ENCODE results near the gene GRK7. TPM values are rescaled to one million over a fixed set of nuclear protein-coding genes. Genes with fewer than 3 reads are reported as not detected.

The GRK7 gene
- total and polyA plus RNA-seq, 9 of the 15 experiments (the other 6 are each of a cell fraction or from before 2014, with no cell fraction given): 0.01 to 0.08 (median 0.04) TPM; not detected in 3

- TF ChIP-seq, protein P1, sequence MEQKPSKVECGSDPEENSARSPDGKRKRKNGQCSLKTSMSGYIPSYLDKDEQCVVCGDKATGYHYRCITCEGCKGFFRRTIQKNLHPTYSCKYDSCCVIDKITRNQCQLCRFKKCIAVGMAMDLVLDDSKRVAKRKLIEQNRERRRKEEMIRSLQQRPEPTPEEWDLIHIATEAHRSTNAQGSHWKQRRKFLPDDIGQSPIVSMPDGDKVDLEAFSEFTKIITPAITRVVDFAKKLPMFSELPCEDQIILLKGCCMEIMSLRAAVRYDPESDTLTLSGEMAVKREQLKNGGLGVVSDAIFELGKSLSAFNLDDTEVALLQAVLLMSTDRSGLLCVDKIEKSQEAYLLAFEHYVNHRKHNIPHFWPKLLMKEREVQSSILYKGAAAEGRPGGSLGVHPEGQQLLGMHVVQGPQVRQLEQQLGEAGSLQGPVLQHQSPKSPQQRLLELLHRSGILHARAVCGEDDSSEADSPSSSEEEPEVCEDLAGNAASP (IDR thresholded peaks at IDR 0.05): no peak
- TF ChIP-seq SRSF1 (IDR thresholded peaks at IDR 0.05; ENCODE audit: low read depth, low read length) (no peak), GATAD2B (IDR thresholded peaks at IDR 0.05; ENCODE audit: borderline replicate concordance) (peak; percentile 46; the same call in 1 of the 2 replicates), NR1H2 (CRISPR knock-in tag; IDR thresholded peaks at IDR 0.05) (0 out of 2 replicates have a peak, but pooled peaks have one; percentile 16), RNF2 (IDR thresholded peaks at IDR 0.05) (0 out of 2 replicates have a peak, but pooled peaks have one; percentile 19), NCOA6 (IDR thresholded peaks at IDR 0.05) (peak; percentile 46; the same call in 1 of the 2 replicates), SP1 (CRISPR knock-in tag; IDR thresholded peaks at IDR 0.05) (peak; percentile 95), CREB3 (tag; conservative IDR thresholded peaks at IDR 0.05; ENCODE audit: low read depth) (0 out of 2 replicates have a peak, but pooled peaks have one; percentile 18), ZBTB9 (CRISPR knock-in tag; IDR thresholded peaks at IDR 0.05) (peak; percentile 64; the same call in 1 of the 2 replicates), ATF7 (IDR thresholded peaks at IDR 0.05) (peak; percentile 99), MBD2 (IDR thresholded peaks at IDR 0.05; ENCODE audit: borderline replicate concordance, low read depth) (peak; percentile 34; the same call in 1 of the 2 replicates), CGGBP1 (CRISPR knock-in tag; IDR thresholded peaks at IDR 0.05) (0 out of 2 replicates have a peak, but pooled peaks have one; percentile 9), RBFOX2 (IDR thresholded peaks at IDR 0.05; ENCODE audit: low read depth, low read length) (peak; percentile 98), NEUROD1 (IDR thresholded peaks at IDR 0.05; ENCODE audit: borderline replicate concordance, low read depth, low read length, partially characterized antibody) (peak; percentile 68), SOX6 (IDR thresholded peaks at IDR 0.05) (peak; percentile 36; the same call in 1 of the 2 replicates), MAX (CRISPR knock-in tag; IDR thresholded peaks at IDR 0.05) (peak; percentile 74), CCNT2 (IDR thresholded peaks at IDR 0.05; ENCODE audit: borderline replicate concordance, extremely low read depth, insufficient read length, low read depth, low read length) (peak; percentile 95), ZBTB17 (CRISPR knock-in tag; IDR thresholded peaks at IDR 0.05) (peak; percentile 7; the same call in 1 of the 2 replicates)
- TF ChIP-seq, protein P2, sequence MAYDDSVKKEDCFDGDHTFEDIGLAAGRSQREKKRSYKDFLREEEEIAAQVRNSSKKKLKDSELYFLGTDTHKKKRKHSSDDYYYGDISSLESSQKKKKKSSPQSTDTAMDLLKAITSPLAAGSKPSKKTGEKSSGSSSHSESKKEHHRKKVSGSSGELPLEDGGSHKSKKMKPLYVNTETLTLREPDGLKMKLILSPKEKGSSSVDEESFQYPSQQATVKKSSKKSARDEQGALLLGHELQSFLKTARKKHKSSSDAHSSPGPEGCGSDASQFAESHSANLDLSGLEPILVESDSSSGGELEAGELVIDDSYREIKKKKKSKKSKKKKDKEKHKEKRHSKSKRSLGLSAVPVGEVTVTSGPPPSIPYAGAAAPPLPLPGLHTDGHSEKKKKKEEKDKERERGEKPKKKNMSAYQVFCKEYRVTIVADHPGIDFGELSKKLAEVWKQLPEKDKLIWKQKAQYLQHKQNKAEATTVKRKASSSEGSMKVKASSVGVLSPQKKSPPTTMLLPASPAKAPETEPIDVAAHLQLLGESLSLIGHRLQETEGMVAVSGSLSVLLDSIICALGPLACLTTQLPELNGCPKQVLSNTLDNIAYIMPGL (CRISPR knock-in tag; IDR thresholded peaks at IDR 0.05): peak; percentile 99
- TF ChIP-seq, protein P3, sequence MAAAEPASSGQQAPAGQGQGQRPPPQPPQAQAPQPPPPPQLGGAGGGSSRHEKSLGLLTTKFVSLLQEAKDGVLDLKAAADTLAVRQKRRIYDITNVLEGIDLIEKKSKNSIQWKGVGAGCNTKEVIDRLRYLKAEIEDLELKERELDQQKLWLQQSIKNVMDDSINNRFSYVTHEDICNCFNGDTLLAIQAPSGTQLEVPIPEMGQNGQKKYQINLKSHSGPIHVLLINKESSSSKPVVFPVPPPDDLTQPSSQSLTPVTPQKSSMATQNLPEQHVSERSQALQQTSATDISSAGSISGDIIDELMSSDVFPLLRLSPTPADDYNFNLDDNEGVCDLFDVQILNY (CRISPR knock-in tag; IDR thresholded peaks at IDR 0.05): peak; percentile 22; the same call in 1 of the 2 replicates
Observed at GRCh38 chr3:141738022-141738890, 25.0 kb upstream of the GRK7 start, which contains the start of gene RNF7 (continued).

All from K562 (cell line).